ENCODE data around the gene MAMSTR.
A peak's percentile ranks its signal among the peaks of the same experiment; 100 is the strongest.

MAMSTR gene

DNA sequence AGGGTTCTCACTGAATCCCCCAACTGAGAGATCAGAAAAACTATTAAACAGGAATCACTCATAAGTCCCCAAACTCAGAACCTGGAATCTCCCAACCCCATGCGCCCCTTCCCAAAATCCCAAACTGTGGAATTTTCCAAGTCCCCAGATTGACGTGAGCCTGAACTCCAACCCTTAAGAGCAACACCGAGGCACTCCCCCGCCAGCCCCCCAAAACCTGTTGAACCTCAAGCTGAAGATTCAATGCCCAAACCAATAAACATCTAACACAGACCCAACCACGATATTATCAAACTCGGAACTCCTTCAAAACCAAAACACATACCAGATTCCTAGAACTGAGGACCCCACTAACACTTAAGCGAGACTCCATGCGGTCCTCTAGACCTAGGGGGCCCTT, 26.6 kb upstream of the MAMSTR start:
- DNase-seq, result no peak

DNA sequence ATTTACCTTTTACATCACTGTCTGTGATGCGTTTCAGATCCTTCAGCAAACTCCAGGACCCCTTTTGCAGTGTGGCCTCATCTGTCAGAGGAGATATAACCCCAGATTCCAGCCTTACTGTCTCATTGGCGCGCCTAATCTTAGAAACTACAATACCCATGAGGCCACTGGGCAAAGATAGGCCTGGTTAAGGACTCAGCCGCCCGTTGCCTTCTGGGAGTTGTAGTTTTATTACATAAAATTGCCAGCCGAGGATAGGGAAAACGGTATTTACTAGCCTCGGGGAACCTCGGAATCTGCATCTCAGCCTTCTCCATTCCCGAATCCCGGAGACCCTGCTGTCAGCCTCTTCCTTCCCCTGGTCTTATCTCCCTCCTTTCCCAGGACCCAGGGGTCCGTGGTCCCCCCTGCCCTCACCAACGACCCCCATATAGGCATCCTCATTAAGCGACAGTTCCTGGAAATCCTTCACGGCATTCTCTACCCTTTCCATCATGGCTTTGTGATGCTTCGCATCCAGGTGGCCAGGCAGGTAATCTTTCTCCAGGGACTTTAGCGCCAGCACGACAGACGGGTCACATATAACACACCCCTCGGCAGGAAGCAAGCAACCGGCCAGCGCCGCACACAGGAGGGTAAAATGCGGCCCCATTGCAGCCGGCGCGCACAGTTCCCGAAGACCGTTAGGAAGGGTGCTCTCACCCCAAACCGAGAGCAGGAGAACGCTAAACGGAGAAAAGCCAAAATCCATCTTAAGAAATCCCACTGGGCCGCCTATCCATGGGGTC, 25.9 kb upstream of the MAMSTR start:
- peak in 9 of 14 donors; percentile 13 to 85 (median 20) for DNase-seq

DNA sequence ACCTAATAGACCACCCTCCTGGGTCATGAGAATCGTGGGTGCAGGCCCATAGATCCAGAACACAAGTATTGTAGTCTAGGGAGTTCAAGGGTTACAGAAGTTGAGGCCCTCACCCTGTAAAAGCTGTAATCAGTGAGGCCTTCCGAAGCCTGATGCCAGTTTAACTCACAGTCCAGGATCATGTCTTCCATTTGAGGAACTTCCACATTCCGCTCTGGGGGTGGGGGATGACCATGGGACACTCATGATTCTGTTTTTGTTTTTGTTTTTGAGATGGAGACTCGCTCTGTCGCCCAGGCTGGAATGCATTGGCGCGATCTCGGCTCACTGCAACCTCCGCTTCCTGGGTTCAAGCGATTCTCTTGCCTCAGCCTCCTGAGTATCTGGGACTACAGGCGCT, 22.6 kb upstream of the MAMSTR start:
- DNase-seq, result no peak

DNA sequence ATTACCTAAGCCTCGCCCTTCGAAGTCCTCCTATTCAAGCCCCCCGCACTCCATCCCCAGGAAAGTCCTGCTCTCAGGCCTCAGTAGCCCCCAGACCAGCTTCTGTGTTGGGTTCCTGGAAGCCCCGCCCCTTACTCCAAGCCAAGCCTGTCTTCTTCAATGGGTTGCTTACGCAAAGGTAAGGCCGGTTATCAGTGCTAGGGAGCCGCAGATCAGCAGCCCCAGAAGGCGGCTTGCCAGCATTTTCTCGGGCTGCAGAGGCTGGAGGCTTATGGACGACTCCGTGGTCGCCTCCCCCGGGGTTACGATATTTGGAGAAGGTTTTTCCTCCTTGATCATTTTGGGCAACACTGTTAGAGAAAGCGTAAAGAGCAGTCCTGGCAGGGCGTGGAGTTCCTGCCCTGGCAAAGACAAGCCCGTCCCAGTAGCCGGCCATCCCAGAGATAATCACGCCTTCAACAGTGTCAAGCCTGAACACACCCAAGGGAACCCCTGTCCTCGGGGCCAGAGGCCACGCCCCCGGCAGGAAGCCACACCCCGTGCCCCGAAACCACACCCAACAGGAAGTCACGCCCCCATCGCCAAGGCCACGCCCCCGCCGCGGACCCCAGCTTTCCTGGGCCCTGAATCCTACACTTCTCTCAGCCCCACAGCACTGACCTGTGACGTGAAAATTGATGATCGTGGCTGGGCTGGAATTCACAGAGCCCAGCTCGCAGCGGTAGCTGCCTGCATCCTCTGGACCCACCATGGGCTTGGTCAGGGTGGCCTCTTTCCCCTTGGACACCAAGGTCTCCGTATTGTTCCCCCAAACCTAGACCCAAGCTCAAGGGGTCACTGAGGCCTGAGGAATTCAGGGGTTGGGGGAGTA, 21.8 kb upstream of the MAMSTR start:
- DNase-seq, result peak in 1 of 14 donors; percentile 72

DNA sequence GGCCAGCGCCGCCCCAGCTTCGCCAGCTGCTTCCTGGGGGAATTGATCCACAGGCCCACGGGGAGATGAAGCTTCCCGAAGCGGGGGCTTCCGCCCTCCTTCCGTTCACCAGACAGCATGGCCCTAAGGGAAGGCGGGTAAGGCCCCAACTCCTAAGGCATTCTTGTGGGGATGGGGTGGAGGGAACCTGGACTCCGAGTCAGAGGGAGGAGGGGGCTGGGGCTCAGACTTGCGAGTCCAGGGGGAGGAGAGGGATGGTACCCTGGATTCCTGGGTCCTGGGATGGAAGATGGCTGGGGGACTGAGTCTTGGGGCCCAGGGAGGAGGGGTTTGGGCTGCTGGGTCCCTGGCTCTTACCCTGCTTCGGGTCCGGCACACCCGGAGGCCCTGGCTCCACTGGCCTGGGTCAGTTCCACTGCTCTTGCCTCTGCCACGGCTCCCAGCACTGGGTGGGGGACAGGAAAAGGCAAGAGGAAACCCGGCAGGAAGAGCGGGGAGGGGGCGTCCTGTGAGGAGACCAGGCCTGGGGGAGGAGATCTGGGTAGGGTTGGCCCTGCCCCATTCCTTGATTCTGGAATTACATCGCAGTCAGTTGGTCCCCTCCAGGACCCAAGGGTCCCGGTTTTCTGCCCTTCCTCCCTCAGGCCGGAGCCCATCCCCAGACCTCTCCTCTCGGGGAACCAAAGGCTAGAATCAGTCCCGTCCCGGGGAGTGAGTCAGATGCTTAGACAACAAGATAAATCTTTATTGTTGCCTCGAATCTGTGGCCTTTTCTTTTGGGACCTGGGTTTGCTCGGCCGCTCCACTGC, 20.8 kb upstream of the MAMSTR start, which contains the start of gene RASIP1:
Gene RASIP1, minus strand, starts transcription at position 447 of the 809 bp plus-strand sequence. Its CDS starts 328 bp downstream, at position 119.
- peak in 1 of 14 donors; percentile 48 for DNase-seq

DNA sequence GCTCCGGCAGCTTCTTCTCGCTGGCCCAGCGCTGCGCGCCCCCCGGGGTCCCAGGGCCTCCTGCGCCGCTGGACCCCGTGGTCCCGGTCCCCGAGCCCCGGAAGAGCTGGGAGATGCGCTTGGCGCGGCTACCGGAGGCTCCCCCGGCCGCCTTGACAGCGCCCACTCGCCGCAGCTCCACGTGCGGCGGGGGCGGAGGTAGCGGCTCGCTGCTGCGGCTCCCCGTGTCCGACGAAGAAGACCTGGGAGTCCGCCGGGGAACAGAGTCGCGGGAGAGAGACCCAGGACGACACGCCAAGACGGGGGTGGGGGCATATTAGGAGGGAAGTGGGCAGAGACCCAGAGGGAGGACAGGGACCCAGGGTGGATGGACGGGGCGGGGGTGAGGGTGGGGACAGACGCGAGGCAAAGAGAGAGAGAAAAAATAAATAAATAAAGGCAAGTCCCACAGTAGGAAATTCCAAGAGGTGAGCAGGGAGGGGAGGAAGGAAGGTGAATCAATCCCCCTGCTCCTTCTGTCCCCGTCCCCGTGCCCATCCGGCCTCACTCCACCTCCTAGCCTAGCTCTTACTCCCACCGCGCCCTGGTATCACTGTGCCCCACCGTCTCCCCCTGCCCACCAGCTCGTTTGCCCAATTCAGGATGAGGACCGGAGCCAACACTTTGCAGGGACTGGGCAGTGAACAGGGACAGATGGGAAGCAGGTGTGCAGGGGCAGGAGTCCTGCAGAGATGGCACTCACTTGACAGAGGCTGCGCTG, 20.1 kb upstream of the MAMSTR start:
- DNase-seq, result peak in 1 of 14 donors; percentile 72

DNA sequence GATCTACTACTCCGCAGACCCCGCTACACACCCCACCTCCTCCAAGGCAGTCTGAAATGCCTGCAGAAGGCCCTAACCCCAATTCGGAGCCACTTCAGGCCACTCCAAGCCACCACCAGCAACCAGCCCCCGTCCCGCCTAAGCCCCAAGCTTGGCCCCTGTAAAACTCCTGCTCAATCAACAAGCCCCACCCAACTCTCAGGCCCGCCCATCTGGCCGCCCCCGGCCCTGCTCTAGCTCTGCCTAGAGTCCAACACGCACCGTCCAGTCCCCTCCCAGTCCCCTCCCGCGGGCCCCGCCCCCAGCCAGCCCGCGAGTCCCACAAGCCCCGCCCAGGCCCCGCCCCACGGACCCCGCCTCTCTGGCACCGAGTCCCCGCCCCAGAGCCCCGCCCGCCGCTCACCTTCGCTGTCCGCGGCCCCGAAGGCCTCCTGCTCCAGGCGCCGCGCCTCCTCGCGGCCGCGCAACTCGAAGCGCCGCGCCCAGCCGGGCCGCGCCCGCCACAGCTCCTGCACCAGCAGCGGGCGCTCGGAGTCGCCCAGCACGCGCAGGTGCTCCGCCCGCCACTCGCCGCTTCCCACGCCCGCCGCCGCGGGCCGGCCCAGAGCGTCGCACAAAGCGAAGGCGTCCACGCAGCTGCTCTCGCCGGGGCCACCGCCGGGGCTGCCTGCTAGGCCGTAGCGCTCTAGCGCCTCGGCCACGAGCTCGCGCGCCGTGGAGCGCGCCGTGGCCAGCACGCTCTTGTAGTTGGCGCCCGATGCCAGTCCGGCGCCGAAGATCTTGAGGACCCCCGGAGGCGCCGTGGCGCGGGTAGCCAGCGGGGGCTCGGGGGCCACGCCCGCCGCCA, 19.3 kb upstream of the MAMSTR start:
- DNase-seq, result peak in 12 of 14 donors; percentile 28 to 94 (median 61)

DNA sequence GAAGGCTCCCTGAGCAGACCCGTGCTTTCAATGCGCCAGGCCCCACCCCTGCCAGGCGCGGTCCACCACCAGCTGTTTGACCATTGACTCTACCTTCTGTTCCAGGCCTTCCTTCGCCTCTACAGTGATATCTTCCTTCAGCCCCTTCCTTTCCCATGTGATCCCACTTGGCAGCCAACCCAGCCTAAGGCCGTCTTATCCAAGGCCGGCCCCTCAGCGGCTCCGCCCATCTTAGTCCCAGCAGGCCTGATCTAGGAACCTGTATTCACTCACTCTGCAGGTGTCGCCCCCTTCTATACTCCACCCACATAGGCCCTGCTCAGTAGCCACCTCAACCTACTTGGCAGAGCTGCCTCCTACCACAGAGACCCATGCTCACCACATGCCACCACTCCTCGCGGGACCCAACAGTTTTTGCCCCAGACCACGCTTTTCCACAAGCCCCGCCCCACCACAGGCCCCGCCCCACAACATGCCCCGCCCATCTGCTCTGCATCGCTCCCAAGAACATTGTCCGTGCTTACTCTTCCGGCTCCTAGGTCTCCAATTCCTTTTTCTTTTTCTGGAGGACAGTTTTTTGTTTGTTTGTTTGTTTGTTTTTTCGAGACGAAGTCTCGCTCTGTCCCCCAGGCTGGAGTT, 18.0 kb upstream of the MAMSTR start:
- peak in 1 of 14 donors; percentile 24 for DNase-seq

DNA sequence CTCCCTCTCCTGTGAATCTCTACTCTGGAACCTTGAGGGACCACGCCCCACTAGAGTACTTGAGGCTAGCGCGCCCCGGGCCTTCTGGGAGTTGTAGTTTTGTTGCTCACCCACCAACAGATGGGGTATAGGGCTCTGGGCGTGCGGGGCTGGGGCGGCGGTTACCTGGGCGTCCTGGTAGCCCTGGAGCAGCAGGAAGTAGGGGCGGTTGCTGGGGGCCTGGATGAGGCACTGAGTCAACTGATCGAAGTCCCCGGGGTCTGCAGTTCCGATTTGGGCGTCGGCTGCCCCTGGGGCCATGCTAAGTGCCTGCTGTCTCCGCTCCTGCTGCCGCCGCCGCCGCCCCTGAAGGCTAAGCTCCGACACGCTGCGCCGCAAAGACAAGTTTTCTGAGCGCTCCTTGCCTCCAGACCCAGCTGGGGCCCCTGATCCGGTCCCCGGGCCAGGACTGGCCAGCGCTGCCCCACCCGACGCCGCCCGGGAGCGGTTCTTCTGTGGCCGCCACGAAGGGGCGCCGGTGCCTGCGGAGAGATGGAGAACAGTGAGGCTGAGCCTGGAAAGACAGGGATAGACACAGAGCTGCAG, 15.6 kb upstream of the MAMSTR start:
- DNase-seq, result no peak

DNA sequence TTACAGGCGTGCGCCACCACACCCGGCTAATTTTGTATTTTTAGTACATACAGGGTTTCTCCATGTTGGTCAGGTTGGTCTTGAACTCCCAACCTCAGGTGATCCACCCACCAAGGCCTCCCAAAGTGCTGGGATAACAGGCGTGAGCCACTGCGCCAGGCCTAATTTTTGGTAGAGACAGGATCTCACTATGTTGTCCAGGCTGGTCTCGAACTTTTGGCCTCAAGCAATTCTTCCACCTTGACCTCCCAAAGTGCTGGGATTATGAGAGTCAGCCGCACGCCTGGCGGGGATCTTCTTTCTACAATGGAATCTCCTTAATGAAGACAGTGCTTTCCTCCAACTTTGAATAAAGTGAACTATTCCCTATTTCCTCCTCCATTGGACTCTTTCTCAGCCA, 15.1 kb upstream of the MAMSTR start:
- DNase-seq, result no peak

DNA sequence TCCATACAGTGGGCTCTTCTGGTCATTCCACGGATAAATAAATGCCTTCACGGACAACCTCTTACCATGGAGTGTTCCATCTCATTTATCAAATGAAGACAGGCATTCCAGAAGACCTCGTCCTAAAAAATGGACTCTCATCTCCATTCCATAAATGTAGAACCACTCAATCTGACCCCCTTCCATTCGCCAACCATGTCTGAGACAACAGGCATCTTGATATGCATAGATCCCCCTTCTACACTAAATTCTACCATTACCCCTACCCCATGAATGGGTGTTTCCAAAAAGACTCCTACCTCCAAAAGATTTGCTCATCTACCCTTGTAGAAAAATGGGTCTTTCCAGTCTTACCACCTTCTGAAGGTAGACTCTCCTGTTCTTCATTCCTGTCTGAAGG, 11.9 kb upstream of the MAMSTR start:
- no peak for DNase-seq

DNA sequence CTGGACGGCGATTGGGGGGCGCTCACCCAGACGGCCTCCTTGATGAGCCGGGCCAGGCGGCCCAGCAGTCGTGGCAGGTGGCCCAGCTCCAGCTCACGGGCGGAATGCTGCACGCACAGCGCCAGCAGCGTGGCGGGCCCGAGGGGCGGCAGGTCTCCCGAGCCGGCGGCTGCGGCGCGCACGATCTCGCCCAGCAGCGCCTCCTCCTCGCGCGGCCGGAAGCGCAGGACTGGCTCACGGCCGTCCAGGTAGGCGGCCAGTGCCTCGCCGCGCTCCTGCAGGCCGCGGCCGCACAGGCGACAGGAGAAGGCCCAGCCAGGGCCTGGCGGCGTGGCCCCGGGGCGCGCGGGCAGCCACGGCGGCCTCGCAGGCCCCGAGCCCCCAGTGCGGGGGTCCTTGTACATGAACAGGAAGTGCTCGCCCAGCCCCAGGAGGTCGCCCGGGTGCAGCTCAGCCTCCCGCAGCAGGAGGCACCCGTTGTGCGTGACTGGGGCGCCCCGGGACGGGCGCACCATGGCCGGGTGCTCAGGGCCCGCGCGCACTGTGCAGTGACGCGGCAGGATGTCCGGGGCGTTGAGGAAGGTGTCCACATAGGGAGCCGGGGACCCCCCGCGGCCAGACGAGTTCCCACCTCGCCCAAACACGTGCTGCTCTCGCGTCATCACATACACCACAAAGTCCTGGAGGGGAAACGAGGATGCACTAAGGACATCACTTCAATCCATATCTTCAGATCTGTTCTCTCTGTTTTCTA, 9.6 kb upstream of the MAMSTR start:
- no peak for DNase-seq

DNA sequence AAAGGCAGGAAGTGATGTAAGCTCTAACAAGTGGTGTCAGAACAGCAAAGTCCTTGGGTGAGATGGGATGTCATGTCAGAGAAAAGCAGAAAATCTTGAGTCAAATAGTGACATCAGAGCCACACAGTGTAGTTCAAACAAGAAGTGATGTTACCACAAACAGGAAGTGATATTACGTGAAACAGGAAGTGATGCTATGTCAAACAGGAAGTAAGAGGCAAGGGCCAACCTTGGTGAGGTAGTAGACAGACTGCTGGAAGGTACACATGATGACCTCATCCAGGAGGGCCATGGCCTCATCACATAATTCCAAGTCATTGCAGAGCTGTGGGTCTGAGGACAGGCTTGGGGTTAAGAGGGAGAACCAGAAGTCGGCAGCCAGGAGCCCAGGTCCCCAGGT, 7.0 kb upstream of the MAMSTR start:
- DNase-seq, result no peak

DNA sequence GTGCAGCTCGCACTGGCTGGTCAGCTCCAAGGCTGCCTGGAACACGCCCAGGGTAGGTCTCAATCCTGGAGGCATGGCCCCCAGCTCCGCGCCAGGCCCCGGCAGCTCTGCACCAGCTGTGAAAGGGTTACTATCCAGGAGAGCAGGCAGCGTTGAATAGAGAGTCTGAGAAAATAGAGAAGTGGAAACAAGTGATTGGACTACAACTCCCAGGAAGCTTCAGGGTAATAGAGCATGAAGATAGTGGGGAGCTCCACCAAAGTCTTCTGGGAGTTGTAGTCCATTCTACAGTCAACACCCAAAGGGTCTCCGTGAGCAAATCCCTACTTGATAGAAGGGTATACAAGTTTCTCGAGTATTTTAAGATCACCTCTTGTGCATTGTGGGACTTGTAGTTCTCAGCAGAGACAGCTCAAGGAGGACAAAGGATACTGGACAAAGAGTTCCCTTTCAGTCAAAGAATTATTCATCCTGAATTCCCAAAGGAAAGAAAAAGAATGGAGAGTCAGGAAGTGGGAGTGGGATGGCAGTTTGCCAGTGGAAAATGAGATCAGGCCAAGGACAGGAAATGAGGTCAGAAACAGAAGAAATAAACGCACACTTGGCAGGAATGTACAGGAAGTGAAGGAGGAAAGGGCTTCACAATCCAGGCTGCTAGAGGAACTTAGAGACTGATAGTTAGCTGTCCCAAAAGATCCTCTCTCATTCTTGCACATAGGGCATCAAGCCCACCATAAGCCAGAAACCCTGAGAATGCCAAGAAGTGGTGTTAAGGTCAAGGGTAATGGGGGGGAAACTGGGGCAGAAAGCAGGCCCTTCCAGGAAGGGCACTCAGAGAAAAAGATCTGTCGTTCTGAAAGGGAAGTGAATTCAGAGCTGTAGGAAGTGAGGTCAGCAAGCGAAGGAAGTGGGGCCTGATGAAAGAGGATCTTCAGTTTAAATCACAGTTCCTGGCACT, 5.5 kb upstream of the MAMSTR start:
- DNase-seq, result peak in 4 of 14 donors; percentile 8 to 16 (median 14)

DNA sequence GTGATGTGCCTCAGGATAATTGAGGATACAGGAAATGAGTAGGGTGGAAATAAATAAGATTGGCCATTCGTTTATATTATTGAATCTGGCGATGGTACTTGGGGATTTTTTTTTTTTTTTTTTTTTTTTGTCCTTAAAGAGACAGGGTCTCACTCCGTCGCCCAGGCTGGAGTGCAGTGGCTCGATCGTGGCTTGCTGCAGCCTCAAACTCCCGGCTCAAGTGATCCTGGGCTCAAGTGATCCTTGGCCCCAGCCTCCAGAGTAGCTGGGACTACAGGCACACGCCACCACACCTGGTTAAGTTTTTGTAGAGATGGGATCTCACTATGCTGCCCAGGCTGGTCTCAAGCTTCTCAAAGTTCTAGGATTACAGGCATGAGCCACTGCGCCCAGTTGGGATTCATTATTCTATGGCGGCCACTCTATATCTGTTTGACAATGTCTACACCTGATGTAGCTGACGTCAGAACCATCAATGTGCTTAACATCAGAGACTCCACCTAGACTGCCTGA, 2.7 kb upstream of the MAMSTR start:
- DNase-seq, result no peak

DNA sequence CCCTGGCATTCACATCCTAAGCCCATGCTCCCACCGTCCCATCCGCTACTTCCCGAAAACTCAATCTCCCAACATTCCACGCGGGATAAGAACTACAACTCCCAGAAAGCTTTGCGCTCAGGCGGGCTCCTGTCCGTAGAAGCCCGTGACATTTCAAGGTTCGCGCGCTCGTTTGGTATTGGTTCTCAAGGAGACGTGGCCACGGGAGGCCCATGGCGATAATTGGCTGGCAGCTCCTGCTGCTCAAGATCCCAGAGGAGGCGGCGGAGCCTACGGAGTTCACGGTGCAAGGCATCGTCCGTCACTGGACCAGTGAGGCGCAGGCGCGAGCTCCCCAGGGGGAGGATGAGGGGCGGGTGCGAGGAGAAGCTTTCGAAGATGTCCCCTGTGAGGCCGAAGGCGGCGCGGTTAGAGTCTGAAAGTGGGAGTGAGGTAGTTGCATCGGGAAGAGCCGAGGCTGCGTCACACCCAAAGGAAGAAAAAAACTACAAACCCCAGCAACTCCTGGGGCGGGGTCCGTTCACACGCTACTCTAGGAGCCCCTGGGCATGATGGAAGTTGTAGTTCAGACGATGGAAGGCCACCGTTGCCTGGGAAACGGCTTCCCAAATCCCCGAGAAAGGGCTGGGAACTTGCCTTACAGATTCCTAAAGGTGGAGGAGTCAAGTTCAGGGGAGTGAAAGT, 1.2 kb upstream of the MAMSTR start:
- peak; percentile 82 to 99 (median 95) for DNase-seq

DNA sequence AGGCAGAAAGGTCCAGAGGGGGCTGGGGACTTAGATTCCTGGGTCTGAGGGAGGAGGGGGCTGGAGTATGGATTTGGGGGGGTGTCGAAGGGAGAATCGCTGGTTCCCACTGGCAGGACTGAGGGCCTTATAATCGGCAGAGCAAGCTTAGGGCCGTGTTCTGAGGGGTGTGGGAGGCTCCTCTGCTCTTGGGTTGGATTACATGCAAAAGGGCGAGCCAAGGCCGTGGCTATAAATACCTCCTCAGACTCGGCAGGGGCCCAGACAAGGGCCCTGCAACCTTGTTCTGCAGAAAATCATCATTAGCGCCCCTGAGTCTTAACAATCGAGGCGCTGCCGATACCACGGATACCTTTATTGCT, 707 bp upstream of the MAMSTR start:
- no peak for DNase-seq

Data from C1 segment of cervical spinal cord (tissue), 14 donors.